GM19452 (cell line): ENCODE measurements around the gene IGF2.

Source experiments
- ATAC-seq: cut with Tn5 transposase; IDR thresholded peaks from one replicate; pipeline ENCODE4 v1.9.1; 2021; ENCODE audit not compliant: unreplicated experiment

IGF2 gene

GRCh38 chr11:2137202-2138067 lies 1.8 kb downstream of the IGF2 start:
- ATAC-seq, result no peak

- ATAC-seq, result no peak
Measured at GRCh38 chr11:2136952-2137201, 2.3 kb downstream of the IGF2 start.

- ATAC-seq, result no peak
Measured at GRCh38 chr11:2136209-2136951, 2.8 kb downstream of the IGF2 start.

- no peak for ATAC-seq
Measured at GRCh38 chr11:2135648-2136201, 3.5 kb downstream of the IGF2 start.

- no peak for ATAC-seq
Measured at GRCh38 chr11:2135018-2135569, 4.1 kb downstream of the IGF2 start.

GRCh38 chr11:2134022-2135010 lies 4.9 kb downstream of the IGF2 start:
- ATAC-seq, result no peak

- no peak for ATAC-seq
Measured at GRCh38 chr11:2133241-2134021, 5.8 kb downstream of the IGF2 start.

GRCh38 chr11:2132874-2133240 lies 6.3 kb downstream of the IGF2 start:
- ATAC-seq, result no peak

- ATAC-seq, result no peak
Measured at GRCh38 chr11:2132246-2132645, 6.9 kb downstream of the IGF2 start.

GRCh38 chr11:2131371-2132236 lies 7.6 kb downstream of the IGF2 start:
- ATAC-seq, result no peak

GRCh38 chr11:2130881-2131352 lies 8.3 kb downstream of the IGF2 start:
- ATAC-seq, result no peak

- ATAC-seq, result no peak
Measured at GRCh38 chr11:2129699-2130366, 9.4 kb downstream of the IGF2 start.

- ATAC-seq, result no peak
Measured at GRCh38 chr11:2129308-2129698, 9.9 kb downstream of the IGF2 start.

GRCh38 chr11:2128511-2129307 lies 10.5 kb downstream of the IGF2 start:
- no peak for ATAC-seq

- ATAC-seq, result no peak
Measured at GRCh38 chr11:2128130-2128510, 11.1 kb downstream of the IGF2 start.

- ATAC-seq, result no peak
Measured at GRCh38 chr11:2127482-2128129, 11.6 kb downstream of the IGF2 start.

- no peak for ATAC-seq
Measured at GRCh38 chr11:2126520-2127085, 12.6 kb downstream of the IGF2 start.
